Ramos (cell line): ENCODE results near the gene SORBS1.

Experiments
- in situ Hi-C: fragments of 300-500 bp; cut with MboI; formaldehyde crosslinking; loops from one replicate; pipeline ENCODE4 v1.14.3; 2022; ENCODE audit warnings: low sequenced_read_pairs; ENCODE audit not compliant: unreplicated experiment

SORBS1 gene

GRCh38 chr10:95401704-95402469 lies 159.3 kb downstream of the SORBS1 start:
- in situ Hi-C loops, result no loop called here

GRCh38 chr10:95400787-95401186 lies 160.4 kb downstream of the SORBS1 start:
- in situ Hi-C loops, result no loop called here

- in situ Hi-C loops, result no loop called here
Measured at GRCh38 chr10:95399183-95399582, 162.0 kb downstream of the SORBS1 start.

- in situ Hi-C loops, result no loop called here
Measured at GRCh38 chr10:95397747-95398146, 163.4 kb downstream of the SORBS1 start.

- in situ Hi-C loops, result no loop called here
Measured at GRCh38 chr10:95395947-95396449, 165.2 kb downstream of the SORBS1 start.

GRCh38 chr10:95394161-95394880 lies 166.8 kb downstream of the SORBS1 start:
- in situ Hi-C loops, result no loop called here

- in situ Hi-C loops, result no loop called here
Measured at GRCh38 chr10:95392681-95393164, 168.4 kb downstream of the SORBS1 start.

GRCh38 chr10:95392217-95392584 lies 169.0 kb downstream of the SORBS1 start:
- in situ Hi-C loops, result no loop called here

- in situ Hi-C loops, result no loop called here
Measured at GRCh38 chr10:95391581-95392216, 169.5 kb downstream of the SORBS1 start.

GRCh38 chr10:95391164-95391563 lies 170.0 kb downstream of the SORBS1 start:
- in situ Hi-C loops, result no loop called here

- in situ Hi-C loops, result no loop called here
Measured at GRCh38 chr10:95389982-95390381, 171.2 kb downstream of the SORBS1 start.

GRCh38 chr10:95389176-95389575 lies 172.0 kb downstream of the SORBS1 start:
- in situ Hi-C loops, result no loop called here

- in situ Hi-C loops, result no loop called here
Measured at GRCh38 chr10:95388539-95388938, 172.6 kb downstream of the SORBS1 start.

- in situ Hi-C loops, result no loop called here
Measured at GRCh38 chr10:95388109-95388471, 173.1 kb downstream of the SORBS1 start.

GRCh38 chr10:95384011-95384704 lies 177.0 kb downstream of the SORBS1 start:
- in situ Hi-C loops, result no loop called here

- in situ Hi-C loops, result no loop called here
Measured at GRCh38 chr10:95382596-95382995, 178.6 kb downstream of the SORBS1 start.

GRCh38 chr10:95382174-95382573 lies 179.0 kb downstream of the SORBS1 start:
- in situ Hi-C loops, result no loop called here

GRCh38 chr10:95377950-95378349 lies 183.2 kb downstream of the SORBS1 start:
- in situ Hi-C loops, result no loop called here

- in situ Hi-C loops, result no loop called here
Measured at GRCh38 chr10:95375418-95375817, 185.8 kb downstream of the SORBS1 start.

GRCh38 chr10:95374597-95375209 lies 186.5 kb downstream of the SORBS1 start:
- in situ Hi-C loops, result no loop called here
